IMR-90 (cell line): ENCODE results near the gene ARRDC2. TPM values are rescaled to one million over a fixed set of nuclear protein-coding genes. Genes with fewer than 3 reads are reported as not detected.
A peak's percentile ranks its signal among the peaks of the same experiment; 100 is the strongest.

ENCODE experiments used
- ATAC-seq: fragments of 200-7000 bp; cut with Tn5 transposase; 2 replicates; pipeline ENCODE4 v1.9.1; 2020; ENCODE audit warnings: low read depth, mild to moderate bottlenecking, moderate library complexity
- Bru-seq: library from RNA; stranded (reverse); fragments of 400-500 nt; gene quantifications from one replicate; lab custom pipeline; 2021; lab: Mats Ljungman, UMichigan
- BruChase-seq, 2 experiments: library from RNA; stranded (reverse); fragments of 400-500 nt; gene quantifications; one replicate each; lab custom pipeline; 2021; lab: Mats Ljungman, UMichigan
- BruUV-seq: library from RNA; stranded (reverse); fragments of 400-500 nt; replicated peaks from 2 replicates; lab custom pipeline; 2021; lab: Mats Ljungman, UMichigan
- CTCF ChIA-PET: fragments of 300-600 bp; formaldehyde crosslinking; extraction: SDS; loops from one replicate; lab custom pipeline; 2021; ENCODE audit warnings: antibody characterized with exemption; lab: Yijun Ruan, JAX
- POLR2A ChIA-PET: fragments of 300-600 bp; sonication (Branson Sonifier 250); formaldehyde crosslinking; loops from one replicate; lab custom pipeline; 2022; ENCODE audit warnings: antibody characterized with exemption; ENCODE audit not compliant: unreplicated experiment; lab: Charles Lee
- DNase-seq: peaks from one replicate; pipeline ENCODE4 v3.0.0; 2013
- H2AFZ ChIP-seq: replicated peaks from 2 replicates; pipeline ENCODE3; 2013; ENCODE audit warnings: low read length, mild to moderate bottlenecking; ENCODE audit not compliant: poor library complexity
- H2AK5ac ChIP-seq: 2 replicates; pipeline ENCODE4 v1.6.1; 2013; ENCODE audit warnings: low read depth, low read length, inconsistent platforms
- H2AK9ac ChIP-seq: replicated peaks from 2 replicates; pipeline ENCODE3; 2013; ENCODE audit warnings: mild to moderate bottlenecking, low read depth, low read length, moderate library complexity; ENCODE audit not compliant: poor library complexity
- H2BK120ac ChIP-seq: 2 replicates; pipeline ENCODE4 v1.6.1; 2013; ENCODE audit warnings: low read depth, low read length, inconsistent platforms
- H2BK15ac ChIP-seq: 3 replicates; pipeline ENCODE4 v1.6.1; 2013; ENCODE audit warnings: low read depth, low read length, inconsistent platforms
- H2BK20ac ChIP-seq: 2 replicates; pipeline ENCODE4 v1.6.1; 2013; ENCODE audit warnings: low read depth, mild to moderate bottlenecking, inconsistent platforms, low read length, moderate library complexity
- H2BK5ac ChIP-seq: 2 replicates; pipeline ENCODE4 v1.6.1; 2013; ENCODE audit warnings: mild to moderate bottlenecking, low read depth, low read length, inconsistent platforms; ENCODE audit not compliant: poor library complexity, severe bottlenecking
- H3K14ac ChIP-seq: replicated peaks from 2 replicates; pipeline ENCODE4 v1.6.1; 2013; ENCODE audit warnings: low read depth, low read length, inconsistent platforms
- H3K18ac ChIP-seq: 2 replicates; pipeline ENCODE4 v1.6.1; 2013; ENCODE audit warnings: low read depth, low read length, control low read depth
- H3K23ac ChIP-seq: 2 replicates; pipeline ENCODE4 v1.6.1; 2013; ENCODE audit warnings: low read depth, low read length, inconsistent platforms
- H3K27ac ChIP-seq: 2 replicates; pipeline ENCODE4 v1.5.1; 2013; ENCODE audit warnings: mild to moderate bottlenecking, control low read depth, low read length; ENCODE audit not compliant: insufficient read depth
- H3K27me3 ChIP-seq: 2 replicates; pipeline ENCODE4 v1.6.1; 2013; ENCODE audit warnings: low read length; ENCODE audit not compliant: control insufficient read depth, insufficient read depth
- H3K36me3 ChIP-seq: 2 replicates; pipeline ENCODE4 v1.6.1; 2013; ENCODE audit warnings: low read length, mixed read lengths; ENCODE audit not compliant: control insufficient read depth, insufficient read depth
- H3K4ac ChIP-seq: 2 replicates; pipeline ENCODE4 v1.6.1; 2013; ENCODE audit warnings: low read depth, low read length, inconsistent platforms
- H3K4me1 ChIP-seq: 2 replicates; pipeline ENCODE4 v1.6.1; 2013; ENCODE audit warnings: low read length, mixed read lengths; ENCODE audit not compliant: control insufficient read depth, insufficient read depth
- H3K4me2 ChIP-seq: 2 replicates; pipeline ENCODE4 v1.6.1; 2013; ENCODE audit warnings: low read depth, mild to moderate bottlenecking, control low read depth, low read length, moderate library complexity
- H3K4me3 ChIP-seq: 2 replicates; pipeline ENCODE4 v1.5.1; 2013; ENCODE audit warnings: low read depth, mild to moderate bottlenecking, control low read depth, low read length, moderate library complexity; ENCODE audit not compliant: insufficient read depth
- H3K56ac ChIP-seq: 2 replicates; pipeline ENCODE4 v1.6.1; 2013; ENCODE audit warnings: low read length, inconsistent platforms; ENCODE audit not compliant: insufficient read depth; ENCODE audit errors: extremely low read depth
- H3K79me1 ChIP-seq, 2 experiments: 2 replicates each; pipeline ENCODE4 v1.6.1; 2013; ENCODE audit warnings: low read length in 2 of 2, inconsistent platforms in 1 of 2, low read depth in 1 of 2
- H3K9ac ChIP-seq: 2 replicates; pipeline ENCODE4 v1.6.1; 2013; ENCODE audit warnings: low read depth, low read length, control low read depth
- H3K9me1 ChIP-seq: 2 replicates; pipeline ENCODE4 v1.6.1; 2013; ENCODE audit warnings: low read length, inconsistent platforms; ENCODE audit not compliant: insufficient read depth
- H3K9me3 ChIP-seq: 2 replicates; pipeline ENCODE4 v1.6.1; 2013; ENCODE audit warnings: low read length; ENCODE audit not compliant: control insufficient read depth, insufficient read depth
- H4K20me1 ChIP-seq: 2 replicates; pipeline ENCODE4 v1.6.1; 2013; ENCODE audit warnings: low read length, inconsistent platforms; ENCODE audit not compliant: insufficient read depth
- H4K5ac ChIP-seq: 2 replicates; pipeline ENCODE4 v1.6.1; 2013; ENCODE audit warnings: mild to moderate bottlenecking, low read depth, low read length, control low read depth
- H4K8ac ChIP-seq, 2 experiments: 2 replicates each; pipeline ENCODE4 v1.6.1; 2013; ENCODE audit warnings: low read depth in 2 of 2, low read length in 2 of 2, control low read depth in 1 of 2, inconsistent platforms in 1 of 2
- H4K91ac ChIP-seq: 2 replicates; pipeline ENCODE4 v1.6.1; 2013; ENCODE audit warnings: low read depth, low read length, inconsistent platforms; ENCODE audit not compliant: insufficient read depth
- BHLHE40 ChIP-seq: fragments of 150-350 bp; IDR thresholded peaks from 2 replicates; pipeline ENCODE4 v1.6.1; 2016; ENCODE audit warnings: mild to moderate bottlenecking, low read depth, low read length
- CHD1 ChIP-seq: IDR thresholded peaks from 2 replicates; pipeline ENCODE4 v1.6.1; 2012; ENCODE audit warnings: low read depth, low read length, improper control_type of control experiment
- CTCF ChIP-seq: conservative IDR thresholded peaks from 2 replicates; pipeline ENCODE4 v1.5.1; 2012; ENCODE audit warnings: mild to moderate bottlenecking, low read depth, low read length, improper control_type of control experiment
- FOS ChIP-seq: fragments of 150-350 bp; IDR thresholded peaks from 2 replicates; pipeline ENCODE4 v1.6.1; 2016; ENCODE audit warnings: low read depth, low read length
- MAZ ChIP-seq: IDR thresholded peaks from 2 replicates; pipeline ENCODE4 v1.6.1; 2012; ENCODE audit warnings: low read depth, mild to moderate bottlenecking, low read length, improper control_type of control experiment, moderate library complexity, borderline replicate concordance
- MXI1 ChIP-seq: IDR thresholded peaks from 2 replicates; pipeline ENCODE4 v1.6.1; 2012; ENCODE audit warnings: low read depth, mild to moderate bottlenecking, low read length, moderate library complexity, borderline replicate concordance
- POLR2A ChIP-seq: IDR thresholded peaks from 2 replicates; pipeline ENCODE4 v1.6.1; 2012; ENCODE audit warnings: mild to moderate bottlenecking, low read depth, low read length
- RAD21 ChIP-seq: IDR thresholded peaks from 2 replicates; pipeline ENCODE4 v1.6.1; 2012; ENCODE audit warnings: low read length, improper control_type of control experiment
- RFX5 ChIP-seq: IDR thresholded peaks from 2 replicates; pipeline ENCODE4 v1.8.0; 2012; ENCODE audit warnings: low read depth, mild to moderate bottlenecking, low read length, moderate library complexity
- WGBS, 2 experiments: methylation state at CpG; one replicate each; pipeline versions ENCODE4 v1.1.5 to v1.1.7; 2013; ENCODE audit warnings: missing lambda C conversion rate in 2 of 2; ENCODE audit not compliant: insufficient read length in 1 of 2; ENCODE audit errors: extremely low coverage in 2 of 2; 5-methylcytosine and 5-hydroxymethylcytosine counted together
- dilution Hi-C: fragments of 300-500 bp; cut with HindIII; formaldehyde crosslinking; loops from one replicate; pipeline ENCODE4 v1.14.3; 2018; ENCODE audit warnings: low sequenced_read_pairs; ENCODE audit not compliant: unreplicated experiment
- in situ Hi-C: fragments of 300-500 bp; cut with MboI; formaldehyde crosslinking; loops from 3 replicates; pipeline ENCODE4 v1.14.3; 2019; ENCODE audit warnings: low sequenced_read_pairs, inconsistent platforms, mixed read lengths
- intact Hi-C: fragments of 100-400 bp; cut with micrococcal nuclease; formaldehyde crosslinking; loops from 2 replicates; pipeline ENCODE4 v1.10.0; 2022
- long read RNA-seq: library from polyadenylated mRNA; unstranded; transcript quantifications from one replicate; pipeline ENCODE4 v2.0.0, GENCODE V29; 2021; ENCODE audit not compliant: unreplicated experiment
- polyA plus RNA-seq, 3 experiments: library from polyadenylated mRNA; depleted of rRNA; stranded (reverse); fragments of >200 nt; gene quantifications; 2 replicates each; pipeline ENCODE4 v1.2.3, GENCODE V29; 2012; ENCODE audit warnings: low replicate concordance in 1 of 3
- total RNA-seq: library from RNA; depleted of rRNA; stranded (reverse); fragments of >200 nt; gene quantifications from 2 replicates; pipeline ENCODE4 v1.2.3, GENCODE V29; 2012; rRNA removed
- TF ChIP-seq, protein P1 (sequence below): fragments of 150-350 bp; IDR thresholded peaks from 2 replicates; pipeline ENCODE4 v1.6.1; 2016; ENCODE audit warnings: low read depth, mild to moderate bottlenecking, low read length, moderate library complexity, borderline replicate concordance
- TF ChIP-seq, protein P2 (sequence below): fragments of 150-350 bp; IDR thresholded peaks from 2 replicates; pipeline ENCODE4 v1.6.1; 2017; ENCODE audit warnings: mild to moderate bottlenecking, antibody characterized with exemption, low read length, low read depth

The ARRDC2 gene
- total RNA-seq, result 1.4 and 1.9 TPM in 2 replicates
- 4.5 and 4.9 TPM in 2 replicates for polyA plus RNA-seq (2012; rRNA removed)
- polyA plus RNA-seq (2012; cell fraction: cytosol; rRNA removed), result 1.7 and 6.3 TPM in 2 replicates
- 11.8 and 32.4 TPM in 2 replicates for polyA plus RNA-seq (2012; cell fraction: nucleus; rRNA removed; ENCODE audit: low replicate concordance)
- Bru-seq, nascent RNA, result percentile 41 among the genes with signal in this experiment
- percentile 41 among the genes with signal in this experiment for BruChase-seq, experiment 1, labeled RNA remaining after a 6-hour chase
- percentile 42 among the genes with signal in this experiment for BruChase-seq, experiment 2, labeled RNA remaining after a 2-hour chase
- long read RNA-seq, partial matches to known transcripts, result 2 of 7 reads
- long read RNA-seq, other reads (novel, unspliced or antisense), result 0 of 7 reads

- CTCF ChIA-PET, result interaction anchor here (0.6 to 1.6 kb wide), 5 partner anchors 36 to 75 kb away, joined by 3 to 10 read pairs (median 3); partner anchors contain the start of gene CCDC124
- TF ChIP-seq, protein P1, sequence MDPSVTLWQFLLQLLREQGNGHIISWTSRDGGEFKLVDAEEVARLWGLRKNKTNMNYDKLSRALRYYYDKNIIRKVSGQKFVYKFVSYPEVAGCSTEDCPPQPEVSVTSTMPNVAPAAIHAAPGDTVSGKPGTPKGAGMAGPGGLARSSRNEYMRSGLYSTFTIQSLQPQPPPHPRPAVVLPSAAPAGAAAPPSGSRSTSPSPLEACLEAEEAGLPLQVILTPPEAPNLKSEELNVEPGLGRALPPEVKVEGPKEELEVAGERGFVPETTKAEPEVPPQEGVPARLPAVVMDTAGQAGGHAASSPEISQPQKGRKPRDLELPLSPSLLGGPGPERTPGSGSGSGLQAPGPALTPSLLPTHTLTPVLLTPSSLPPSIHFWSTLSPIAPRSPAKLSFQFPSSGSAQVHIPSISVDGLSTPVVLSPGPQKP, result no peak
- TF ChIP-seq CTCF, result no peak
- no peak for TF ChIP-seq CHD1
- TF ChIP-seq RAD21, result no peak
- TF ChIP-seq RFX5, result no peak
- TF ChIP-seq POLR2A, result peak; percentile 25; the same call in 1 of the 2 replicates
- peak; percentile 47; the same call in 1 of the 2 replicates for TF ChIP-seq MAZ
- TF ChIP-seq FOS, result no peak
- TF ChIP-seq BHLHE40, result no peak
- TF ChIP-seq, protein P2, sequence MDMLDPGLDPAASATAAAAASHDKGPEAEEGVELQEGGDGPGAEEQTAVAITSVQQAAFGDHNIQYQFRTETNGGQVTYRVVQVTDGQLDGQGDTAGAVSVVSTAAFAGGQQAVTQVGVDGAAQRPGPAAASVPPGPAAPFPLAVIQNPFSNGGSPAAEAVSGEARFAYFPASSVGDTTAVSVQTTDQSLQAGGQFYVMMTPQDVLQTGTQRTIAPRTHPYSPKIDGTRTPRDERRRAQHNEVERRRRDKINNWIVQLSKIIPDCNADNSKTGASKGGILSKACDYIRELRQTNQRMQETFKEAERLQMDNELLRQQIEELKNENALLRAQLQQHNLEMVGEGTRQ, result no peak
- TF ChIP-seq MXI1, result no peak
Observed at GRCh38 chr19:18007917-18008673, at the start of gene ARRDC2. TSS of gene ARRDC2 (plus strand) at chr19:18008170. CDS start at chr19:18008311, 141 bp downstream.

More at GRCh38 chr19:18007917-18008673, at the start of gene ARRDC2:
- peak within 1 kb of the TSS; percentile 87 for H3K4me2 ChIP-seq
- H4K8ac ChIP-seq, result peak within 1 kb of the TSS; percentile 64 to 91
- peak within 1 kb of the TSS; percentile 95 for H2AK9ac ChIP-seq
- H3K23ac ChIP-seq, result peak within 1 kb of the TSS; percentile 27
- no peaks in the 10 kb centered on the region for H3K27me3 ChIP-seq
- DNase-seq (peak; percentile 87), ATAC-seq (peak; percentile 93)
- H2BK15ac ChIP-seq, result no peak within 1 kb of the TSS
- peaks cover 12% of the 10 kb centered on the region for H3K9me1 ChIP-seq
- H3K27ac ChIP-seq, result peak within 1 kb of the TSS; percentile 44; the same call in 1 of the 2 replicates
- peaks cover 0 to 13% of the 10 kb centered on the region in 2 experiments; a peak in 3 of 4 replicates for H3K79me1 ChIP-seq
- peaks cover 8% of the 10 kb centered on the region for H3K4me1 ChIP-seq
- intact Hi-C loops (loop anchor here (1.0 to 10.0 kb wide), 3 partner anchors 50 to 164 kb away; partner anchors contain the start of genes IFI30 and PIK3R2), in situ Hi-C loops (no loop called here), dilution Hi-C loops (no loop called here)
- H2BK5ac ChIP-seq, result peak within 1 kb of the TSS; percentile 41
- peaks cover 19% of the 10 kb centered on the region for H3K36me3 ChIP-seq
- POLR2A ChIA-PET, result interaction anchor here (0.6 kb wide), 1 partner anchor 50 kb away, joined by 3 read pairs; no protein-coding TSS in a partner anchor
- H3K9me3 ChIP-seq, result no peaks in the 10 kb centered on the region
- no peak within 1 kb of the TSS for H3K18ac ChIP-seq
- no peak within 1 kb of the TSS for H3K56ac ChIP-seq
- WGBS, 2 experiments, result 15% methylated on average over 86 of the region's 92 CpGs; no CpG with 5 or more reads in 1 of the 2 experiments
- peak within 1 kb of the TSS; percentile 58; the same call in 1 of the 2 replicates for H3K9ac ChIP-seq
- H4K5ac ChIP-seq, result peak within 1 kb of the TSS; percentile 52
- H2BK120ac ChIP-seq, result peak within 1 kb of the TSS; percentile 0; the same call in 1 of the 2 replicates
- H4K91ac ChIP-seq, result peak within 1 kb of the TSS; percentile 50
- no peak within 1 kb of the TSS for H2BK20ac ChIP-seq
- peak within 1 kb of the TSS; percentile 81 for H3K4ac ChIP-seq
- H4K20me1 ChIP-seq, result peaks cover 5% of the 10 kb centered on the region; the same call in 1 of the 2 replicates
- peak within 1 kb of the TSS; percentile 92 for H2AFZ ChIP-seq
- peak within 1 kb of the TSS; percentile 48 for H3K14ac ChIP-seq
- H2AK5ac ChIP-seq, result peak within 1 kb of the TSS; percentile 64
- H3K4me3 ChIP-seq, result peak within 1 kb of the TSS; percentile 60
- BruUV-seq, result no TSS peak
